ENCODE measurements around the gene B4GALNT3. TPM values are rescaled to one million over a fixed set of nuclear protein-coding genes. Genes with fewer than 3 reads are reported as not detected.

B4GALNT3 gene
- total RNA-seq, 2 experiments from 2014 or later = 3.4 to 5.4 TPM

DNA sequence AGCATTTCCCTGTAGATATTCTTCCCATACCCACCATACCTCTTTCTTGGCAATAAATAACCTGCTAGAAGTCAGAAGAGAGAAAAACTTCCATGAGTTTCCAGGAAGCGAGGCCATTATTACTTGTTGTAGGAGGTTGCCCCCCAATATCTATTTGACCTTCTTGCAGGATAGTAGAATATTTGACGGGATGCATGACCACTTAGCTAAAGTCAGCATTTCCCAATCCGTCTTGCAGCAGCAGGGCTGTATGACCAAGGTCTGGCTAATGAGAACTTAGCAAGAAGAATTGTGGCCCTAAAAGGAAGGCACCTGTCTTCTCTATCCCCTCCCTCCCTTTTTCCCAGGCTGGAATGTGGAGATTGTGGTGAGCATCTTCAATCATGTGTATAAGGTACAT, 152.0 kb downstream of the B4GALNT3 start:
- no peak for DNase-seq (ENCODE audit: low spot score)
- CTCF ChIA-PET (ENCODE audit: unreplicated experiment) = interaction anchor here (1.8 kb wide), 1 partner anchor 139 kb away, joined by 7 read pairs; no protein-coding TSS in a partner anchor
- no peaks in the 10 kb centered on the region for H3K9me3 ChIP-seq (ENCODE audit: low read length)
- no peaks in the 10 kb centered on the region for H3K9me2 ChIP-seq (ENCODE audit: insufficient read depth, low read length)
- no peaks in the 10 kb centered on the region for H3K36me3 ChIP-seq (ENCODE audit: insufficient read depth, low read length)
- POLR2A ChIA-PET = interaction anchor here (0.7 kb wide), 1 partner anchor 75 kb away, joined by 3 read pairs; no protein-coding TSS in a partner anchor
- no peak overlapping the region for H3K4me2 ChIP-seq (ENCODE audit: low read length)
- intact Hi-C loops (cut with micrococcal nuclease; ENCODE audit: unreplicated experiment) = no loop called here
- H2AFZ ChIP-seq (ENCODE audit: low read length) = no peak overlapping the region
- peaks cover 15% of the 10 kb centered on the region for H3K4me1 ChIP-seq (ENCODE audit: insufficient read depth, low read length, poor library complexity, severe bottlenecking)
- no peak overlapping the region for H3K27ac ChIP-seq (ENCODE audit: low read depth, low read length, poor library complexity, severe bottlenecking)
- no peak overlapping the region for H3K4me3 ChIP-seq (ENCODE audit: low read depth, low read length, poor library complexity, severe bottlenecking)
- H4K20me1 ChIP-seq (ENCODE audit: insufficient read depth, low read length) = no peaks in the 10 kb centered on the region
- BruUV-seq (replicated peaks) = no TSS peak
- no peaks in the 10 kb centered on the region for H3K79me2 ChIP-seq (ENCODE audit: insufficient read depth, low read depth, low read length)
- TF ChIP-seq, protein P1, sequence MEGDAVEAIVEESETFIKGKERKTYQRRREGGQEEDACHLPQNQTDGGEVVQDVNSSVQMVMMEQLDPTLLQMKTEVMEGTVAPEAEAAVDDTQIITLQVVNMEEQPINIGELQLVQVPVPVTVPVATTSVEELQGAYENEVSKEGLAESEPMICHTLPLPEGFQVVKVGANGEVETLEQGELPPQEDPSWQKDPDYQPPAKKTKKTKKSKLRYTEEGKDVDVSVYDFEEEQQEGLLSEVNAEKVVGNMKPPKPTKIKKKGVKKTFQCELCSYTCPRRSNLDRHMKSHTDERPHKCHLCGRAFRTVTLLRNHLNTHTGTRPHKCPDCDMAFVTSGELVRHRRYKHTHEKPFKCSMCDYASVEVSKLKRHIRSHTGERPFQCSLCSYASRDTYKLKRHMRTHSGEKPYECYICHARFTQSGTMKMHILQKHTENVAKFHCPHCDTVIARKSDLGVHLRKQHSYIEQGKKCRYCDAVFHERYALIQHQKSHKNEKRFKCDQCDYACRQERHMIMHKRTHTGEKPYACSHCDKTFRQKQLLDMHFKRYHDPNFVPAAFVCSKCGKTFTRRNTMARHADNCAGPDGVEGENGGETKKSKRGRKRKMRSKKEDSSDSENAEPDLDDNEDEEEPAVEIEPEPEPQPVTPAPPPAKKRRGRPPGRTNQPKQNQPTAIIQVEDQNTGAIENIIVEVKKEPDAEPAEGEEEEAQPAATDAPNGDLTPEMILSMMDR (conservative IDR thresholded peaks at IDR 0.05; ENCODE audit: low read length) = no peak
- no peak for TF ChIP-seq EZH2phosphoT487 (IDR thresholded peaks at IDR 0.05; ENCODE audit: borderline replicate concordance, low read depth, low read length)

DNA sequence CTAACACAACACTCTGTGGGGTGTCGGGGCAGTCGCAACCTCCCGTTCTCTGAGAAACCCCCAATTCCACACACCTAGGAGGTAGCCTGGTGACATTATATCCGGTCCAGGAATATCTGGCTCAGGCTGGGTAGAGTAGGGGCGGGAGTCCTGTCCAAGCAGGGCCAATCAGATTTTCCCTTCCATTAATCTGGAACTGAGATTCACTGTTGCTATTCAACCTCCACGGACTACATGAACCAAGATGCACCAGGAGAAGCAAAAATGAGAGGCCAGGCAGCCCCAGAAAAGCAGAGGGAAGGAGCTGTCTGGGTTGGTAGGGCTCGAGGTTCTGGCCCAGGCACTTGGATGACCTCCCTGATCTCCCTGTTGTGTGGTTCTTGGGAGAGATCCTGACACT, 152.6 kb downstream of the B4GALNT3 start:
- Histone ChIP-seq H3K36me3 (ENCODE audit: insufficient read depth, low read length) (no peaks in the 10 kb centered on the region), H3K9me3 (ENCODE audit: low read length) (no peaks in the 10 kb centered on the region), H3K4me3 (ENCODE audit: low read depth, low read length, poor library complexity, severe bottlenecking) (no peak overlapping the region), H3K4me1 (ENCODE audit: insufficient read depth, low read length, poor library complexity, severe bottlenecking) (peaks cover 15% of the 10 kb centered on the region), H3K4me2 (ENCODE audit: low read length) (no peak overlapping the region), H2AFZ (ENCODE audit: low read length) (no peak overlapping the region), H4K20me1 (ENCODE audit: insufficient read depth, low read length) (no peaks in the 10 kb centered on the region), H3K27ac (ENCODE audit: low read depth, low read length, poor library complexity, severe bottlenecking) (no peak overlapping the region), H3K9me2 (ENCODE audit: insufficient read depth, low read length) (no peaks in the 10 kb centered on the region), H3K79me2 (ENCODE audit: insufficient read depth, low read depth, low read length) (no peaks in the 10 kb centered on the region)
- no peak for TF ChIP-seq EZH2phosphoT487 (IDR thresholded peaks at IDR 0.05; ENCODE audit: borderline replicate concordance, low read depth, low read length)
- TF ChIP-seq, protein P1 (conservative IDR thresholded peaks at IDR 0.05; ENCODE audit: low read length) = no peak
- intact Hi-C loops (cut with micrococcal nuclease; ENCODE audit: unreplicated experiment) = no loop called here
- CTCF ChIA-PET (ENCODE audit: unreplicated experiment) = no interaction called here
- POLR2A ChIA-PET = no interaction called here
- BruUV-seq (replicated peaks) = no TSS peak
- no peak for DNase-seq (ENCODE audit: low spot score)

DNA sequence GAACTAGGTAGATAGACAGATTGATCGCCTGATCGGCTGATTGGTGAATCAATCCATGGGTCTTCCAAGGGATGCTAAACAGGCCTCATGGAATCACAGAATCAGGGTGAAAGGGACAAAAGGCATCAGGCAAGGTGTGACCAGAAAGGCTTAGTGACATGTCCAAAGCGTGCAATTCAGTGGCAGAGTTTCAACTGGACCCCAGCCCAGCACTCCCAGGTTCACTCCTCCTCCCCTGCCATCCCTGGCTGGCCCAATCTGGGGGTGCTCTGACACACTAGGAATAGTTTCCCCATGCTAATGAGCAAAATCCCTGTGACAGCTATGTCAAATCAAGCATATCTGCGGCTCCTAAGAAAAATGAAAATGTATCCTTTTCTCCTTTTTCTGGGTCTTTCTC, 153.1 kb downstream of the B4GALNT3 start:
- DNase-seq (ENCODE audit: low spot score) = no peak
- ChIA-PET CTCF (ENCODE audit: unreplicated experiment) (no interaction called here), POLR2A (no interaction called here)
- TF ChIP-seq EZH2phosphoT487 (IDR thresholded peaks at IDR 0.05; ENCODE audit: borderline replicate concordance, low read depth, low read length) = no peak
- TF ChIP-seq, protein P1 (conservative IDR thresholded peaks at IDR 0.05; ENCODE audit: low read length) = no peak
- no peaks in the 10 kb centered on the region for H3K9me3 ChIP-seq (ENCODE audit: low read length)
- H3K9me2 ChIP-seq (ENCODE audit: insufficient read depth, low read length) = no peaks in the 10 kb centered on the region
- peaks cover 15% of the 10 kb centered on the region for H3K4me1 ChIP-seq (ENCODE audit: insufficient read depth, low read length, poor library complexity, severe bottlenecking)
- H4K20me1 ChIP-seq (ENCODE audit: insufficient read depth, low read length) = no peaks in the 10 kb centered on the region
- no TSS peak for BruUV-seq (replicated peaks)
- H3K79me2 ChIP-seq (ENCODE audit: insufficient read depth, low read depth, low read length) = no peaks in the 10 kb centered on the region
- H3K27ac ChIP-seq (ENCODE audit: low read depth, low read length, poor library complexity, severe bottlenecking) = no peak overlapping the region
- H2AFZ ChIP-seq (ENCODE audit: low read length) = no peak overlapping the region
- intact Hi-C loops (cut with micrococcal nuclease; ENCODE audit: unreplicated experiment) = no loop called here
- no peaks in the 10 kb centered on the region for H3K36me3 ChIP-seq (ENCODE audit: insufficient read depth, low read length)
- no peak overlapping the region for H3K4me2 ChIP-seq (ENCODE audit: low read length)
- no peak overlapping the region for H3K4me3 ChIP-seq (ENCODE audit: low read depth, low read length, poor library complexity, severe bottlenecking)

Small RNAs within 50 kb of the gene (small RNA-seq; reads per million reads assigned to genes)
- not detected for gene RNU7-103P

Other genes with a start within 250 kb of the B4GALNT3 start
- not detected in 2 replicates for gene SLC6A12, start 245.8 kb upstream of the B4GALNT3 start, total RNA-seq (2014; rRNA removed; shearing (Covaris generic))
- gene SLC6A12, start 245.8 kb upstream of the B4GALNT3 start, total RNA-seq (2022) = not detected in 2 replicates
- gene SLC6A13, start 197.1 kb upstream of the B4GALNT3 start, total RNA-seq (2014; rRNA removed; shearing (Covaris generic)) = 0.09 TPM in 1 of 2 replicates, not detected in the other
- gene SLC6A13, start 197.1 kb upstream of the B4GALNT3 start, total RNA-seq (2022) = not detected in 2 replicates
- gene KDM5A, start 70.6 kb upstream of the B4GALNT3 start, total RNA-seq (2014; rRNA removed; shearing (Covaris generic)) = 39.6 and 48.8 TPM in 2 replicates
- gene KDM5A, start 70.6 kb upstream of the B4GALNT3 start, total RNA-seq (2022) = 73.0 and 88.8 TPM in 2 replicates
- gene CCDC77, start 58.3 kb upstream of the B4GALNT3 start, total RNA-seq (2014; rRNA removed; shearing (Covaris generic)) = 21.2 and 22.5 TPM in 2 replicates
- 22.2 and 30.7 TPM in 2 replicates for gene CCDC77, start 58.3 kb upstream of the B4GALNT3 start, total RNA-seq (2022)
- gene NINJ2, start 203.5 kb downstream of the B4GALNT3 start, total RNA-seq (2014; rRNA removed; shearing (Covaris generic)) = 0.79 and 0.82 TPM in 2 replicates
- 3.5 and 4.4 TPM in 2 replicates for gene NINJ2, start 203.5 kb downstream of the B4GALNT3 start, total RNA-seq (2022)

Measured in OCI-LY7 (cell line).